IPS-11a (cell line): ENCODE data around the gene ERG.

Experiments
- H3K4me3 ChIP-seq: one replicate; pipeline ENCODE4 v1.5.1; 2013; ENCODE audit warnings: low read depth, low read length, control low read depth

Gene ERG

DNA sequence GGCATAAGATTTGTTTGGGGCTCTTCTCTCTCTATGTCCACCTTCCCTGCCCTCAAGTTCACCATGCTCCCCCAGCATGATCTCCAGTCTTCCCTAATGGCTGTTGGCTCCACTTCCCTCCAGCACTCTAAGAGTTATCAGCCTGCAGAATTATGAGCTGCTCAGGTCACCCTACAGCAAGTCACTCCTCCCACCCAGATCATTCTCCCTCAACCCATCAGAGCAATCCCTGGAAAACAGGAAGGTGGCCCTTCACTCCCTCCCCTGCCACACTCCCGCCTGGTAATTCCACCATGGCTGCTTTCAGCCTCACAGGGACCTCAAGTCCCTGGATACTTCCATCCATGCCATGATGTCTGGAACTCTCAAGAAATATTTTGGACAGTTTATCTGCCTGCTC is 137.0 kb downstream of the ERG start:
- no peak overlapping the region for H3K4me3 ChIP-seq

- no peak overlapping the region for H3K4me3 ChIP-seq
These were observed 138.4 kb downstream of the ERG start for GRCh38 chr21:38359835-38360234.

DNA sequence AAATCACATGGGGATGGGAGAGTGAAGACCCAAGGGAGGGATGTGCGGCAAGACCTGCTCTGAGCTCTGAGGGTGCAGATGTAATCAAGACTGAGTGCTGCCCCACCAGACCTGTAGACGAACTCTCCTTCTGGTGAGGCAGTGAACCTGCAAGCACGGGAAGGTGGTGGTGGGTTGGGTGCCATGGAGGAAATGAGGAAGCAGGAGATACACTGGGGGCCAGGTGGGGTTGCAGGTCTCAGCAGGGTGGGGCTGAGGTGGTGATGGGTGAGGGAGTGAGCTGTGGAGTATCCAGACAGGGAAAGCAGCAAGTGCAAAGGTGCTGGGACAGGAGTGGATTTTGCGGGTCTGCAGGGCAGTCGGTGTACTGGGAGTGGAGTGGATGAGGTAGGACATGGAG is 139.2 kb downstream of the ERG start:
- H3K4me3 ChIP-seq: no peak overlapping the region

DNA sequence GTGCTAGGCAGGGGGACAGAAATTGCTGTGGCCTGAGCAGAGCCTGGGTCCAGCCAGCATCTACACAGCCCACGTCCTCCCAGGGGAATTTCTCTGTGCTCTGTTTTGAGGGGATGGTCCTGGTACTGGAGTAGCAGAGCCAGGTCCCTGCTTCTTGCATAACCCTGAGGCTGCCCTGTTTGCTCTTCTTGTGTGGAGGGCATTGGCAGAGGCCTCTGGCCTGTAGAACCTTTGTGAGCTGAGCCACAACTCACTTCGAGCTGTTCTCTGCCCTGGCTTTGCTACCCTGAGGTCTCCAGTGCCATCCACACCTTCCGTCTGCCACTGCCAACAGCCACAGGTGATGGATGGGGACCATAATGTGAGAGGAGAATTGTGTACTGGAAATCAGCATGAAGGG is 139.6 kb downstream of the ERG start:
- H3K4me3 ChIP-seq: no peak overlapping the region

DNA sequence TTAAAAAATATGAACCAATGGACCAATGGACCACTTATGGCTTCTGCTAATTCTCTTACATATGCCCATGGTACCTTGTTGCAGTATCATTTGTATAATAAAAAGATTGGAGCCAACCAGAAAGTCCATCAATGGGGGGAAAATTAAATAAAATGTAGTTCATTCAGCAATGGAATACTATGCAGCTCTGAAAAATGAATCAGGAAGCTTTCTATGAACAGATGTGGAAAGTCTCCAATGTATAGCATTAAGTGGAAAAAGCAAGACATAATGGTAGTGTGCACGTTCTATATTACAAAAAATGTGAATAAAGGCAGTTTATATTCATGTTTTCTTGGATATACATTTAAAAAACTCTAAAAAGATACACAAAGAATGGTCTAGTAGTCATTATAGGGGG is 140.2 kb downstream of the ERG start:
- no peak overlapping the region for H3K4me3 ChIP-seq

DNA sequence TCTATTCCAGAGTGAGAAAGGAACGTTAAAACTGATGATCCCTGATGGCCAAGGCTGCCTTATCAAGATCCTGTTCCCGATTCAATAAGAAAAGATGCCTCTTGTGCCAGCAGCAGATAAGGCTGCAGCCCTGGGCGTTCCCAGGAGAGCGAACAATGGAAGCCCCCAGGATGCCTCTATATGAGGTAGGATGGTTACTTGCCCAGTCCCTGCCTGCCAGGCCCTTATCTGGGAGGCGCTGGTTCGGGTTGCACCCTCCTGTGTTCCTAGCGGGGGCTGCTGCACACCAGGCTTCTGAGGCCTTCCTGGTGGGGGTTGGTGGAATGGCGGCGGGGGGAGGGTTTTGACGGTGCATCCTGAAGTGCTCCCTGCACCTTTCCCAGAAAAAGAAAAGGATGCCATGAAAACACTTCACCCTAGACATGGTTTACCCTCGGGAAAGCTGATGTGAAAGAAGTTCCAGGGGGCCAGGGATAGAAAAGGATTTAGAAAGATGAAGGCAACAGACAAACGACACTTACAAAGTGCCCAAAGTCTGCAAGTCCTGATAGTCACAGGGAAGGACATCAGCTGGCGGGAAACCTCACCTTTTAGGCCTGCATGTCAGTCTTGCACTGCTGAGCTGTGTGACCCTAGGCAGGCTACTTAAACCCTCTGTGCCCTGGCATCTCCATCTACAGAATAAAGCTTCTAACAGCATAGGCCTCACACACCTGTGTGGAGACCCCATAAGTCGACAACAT is 141.2 kb downstream of the ERG start:
- no peak overlapping the region for H3K4me3 ChIP-seq

GRCh38 chr21:38355992-38356781 is 142.1 kb downstream of the ERG start:
- H3K4me3 ChIP-seq: no peak overlapping the region

GRCh38 chr21:38355353-38355752 is 142.9 kb downstream of the ERG start:
- no peak overlapping the region for H3K4me3 ChIP-seq

DNA sequence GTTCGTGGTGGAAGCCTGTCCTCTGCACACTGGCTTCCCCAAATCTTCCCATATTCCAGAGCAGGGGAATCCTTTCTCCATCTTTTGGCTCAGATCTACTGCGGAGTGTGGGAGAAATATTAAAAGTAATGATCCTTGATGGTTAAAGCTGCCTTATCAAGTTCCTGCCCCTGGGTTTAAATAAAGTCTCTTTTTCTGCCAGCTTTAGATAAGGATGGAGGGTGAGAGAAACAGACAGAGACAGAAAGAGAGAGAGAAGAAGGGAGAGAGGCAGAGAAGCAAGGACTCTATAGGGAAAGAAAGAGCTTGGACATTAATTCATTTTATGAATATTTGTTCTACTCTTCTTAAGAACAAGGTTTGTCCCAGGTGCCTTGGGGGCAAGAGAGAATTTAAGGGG is 143.5 kb downstream of the ERG start:
- no peak overlapping the region for H3K4me3 ChIP-seq

- no peak overlapping the region for H3K4me3 ChIP-seq
These were observed 144.0 kb downstream of the ERG start for GRCh38 chr21:38354231-38354630.

DNA sequence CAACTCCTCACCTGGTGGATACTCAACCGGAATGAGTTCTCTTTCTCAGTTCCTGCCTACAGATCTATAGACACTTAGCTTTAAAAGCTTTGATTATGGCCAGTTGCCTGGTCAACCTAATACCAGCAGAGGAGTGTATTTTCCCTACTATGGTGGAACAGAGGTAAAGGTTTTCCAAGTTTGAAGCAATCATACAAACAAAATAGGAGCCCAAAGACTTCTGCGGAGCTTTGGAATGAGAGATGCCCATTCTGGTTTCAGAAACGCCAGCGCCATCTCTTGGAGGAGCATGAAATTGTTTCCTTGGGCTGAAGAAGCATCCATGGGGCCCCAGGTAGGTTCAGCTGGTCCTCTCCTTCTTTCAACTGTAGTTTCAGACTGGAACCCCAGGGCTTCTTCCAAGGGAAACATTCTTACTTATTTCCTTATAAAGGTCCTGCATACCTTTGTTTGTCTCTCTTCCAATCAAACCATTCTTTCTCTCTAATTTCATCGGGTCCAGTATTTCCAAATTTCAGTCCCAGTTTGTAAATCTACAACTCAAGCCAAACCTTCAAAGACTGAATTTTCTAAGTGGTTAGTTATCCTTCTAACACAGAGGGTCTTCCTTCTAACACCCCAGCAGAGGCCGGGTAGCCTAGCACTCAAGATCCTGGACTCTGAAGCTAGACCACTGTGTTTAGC is 145.6 kb downstream of the ERG start:
- H3K4me3 ChIP-seq: no peak overlapping the region

DNA sequence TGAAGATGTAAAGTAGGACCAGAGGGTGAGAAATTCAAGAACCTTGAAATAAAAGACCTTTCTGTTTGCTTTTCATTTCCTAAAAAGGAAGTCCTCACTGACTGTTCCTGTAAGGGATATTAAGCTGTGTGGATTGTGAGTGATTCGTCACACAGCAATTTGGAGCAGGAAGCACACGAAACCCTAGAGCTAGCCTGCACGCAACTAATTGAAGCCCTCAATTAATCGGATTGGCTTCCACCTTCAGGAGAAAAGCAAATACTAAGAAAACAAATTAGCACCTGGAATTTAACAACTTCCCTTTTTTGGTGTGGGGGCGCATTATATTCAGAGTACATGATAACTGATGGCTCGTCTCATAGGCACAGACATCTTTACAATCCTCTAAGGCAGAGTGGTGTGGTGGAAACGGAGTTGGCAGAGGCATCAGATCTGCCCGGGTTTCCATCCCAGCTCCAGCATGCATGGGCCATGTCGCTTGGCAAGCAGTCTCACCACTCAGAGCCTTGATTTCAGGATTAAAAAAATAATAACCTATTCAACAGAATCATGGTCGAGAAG is 146.2 kb downstream of the ERG start:
- no peak overlapping the region for H3K4me3 ChIP-seq

DNA sequence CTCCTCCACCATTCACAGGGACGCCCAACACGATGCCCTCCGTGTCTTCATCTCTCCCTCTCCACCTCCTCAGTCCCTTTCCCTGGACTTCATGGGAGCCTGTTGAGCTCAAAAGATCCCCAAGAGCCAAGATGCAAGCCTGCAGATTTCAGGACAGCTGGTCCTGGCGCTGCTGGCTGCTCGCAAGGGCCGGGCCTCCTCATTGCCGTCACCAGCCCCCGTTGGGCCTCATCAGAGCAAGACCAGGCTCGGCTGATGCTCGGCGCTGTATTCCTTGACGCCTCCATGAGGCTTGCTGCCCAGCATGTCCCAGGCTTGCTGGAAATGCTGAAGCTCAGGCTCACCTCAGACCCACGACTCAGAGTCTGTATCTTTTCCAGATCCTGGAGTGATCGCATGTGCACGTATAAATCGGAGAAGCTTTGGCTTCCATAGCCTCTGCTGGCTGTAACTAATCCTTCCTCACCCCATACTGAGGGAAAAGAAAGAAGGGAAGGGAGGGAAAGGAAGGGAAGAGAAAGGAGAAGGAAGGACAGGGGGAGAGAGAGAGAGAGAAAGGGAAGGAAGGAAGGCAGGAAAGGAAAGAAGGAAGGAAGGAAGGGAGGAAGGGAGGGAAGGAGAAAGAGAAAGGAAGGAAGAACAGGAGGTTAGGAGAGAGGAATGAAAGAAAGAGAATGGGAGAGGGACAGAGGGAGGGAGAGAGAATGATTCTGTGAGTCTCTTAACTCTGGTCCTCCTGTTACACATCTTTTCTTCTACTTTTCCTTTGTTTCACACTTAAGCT is 146.9 kb downstream of the ERG start:
- no peak overlapping the region for H3K4me3 ChIP-seq

GRCh38 chr21:38350684-38351083 is 147.6 kb downstream of the ERG start:
- H3K4me3 ChIP-seq: no peak overlapping the region

GRCh38 chr21:38349977-38350376 is 148.3 kb downstream of the ERG start:
- H3K4me3 ChIP-seq: no peak overlapping the region

DNA sequence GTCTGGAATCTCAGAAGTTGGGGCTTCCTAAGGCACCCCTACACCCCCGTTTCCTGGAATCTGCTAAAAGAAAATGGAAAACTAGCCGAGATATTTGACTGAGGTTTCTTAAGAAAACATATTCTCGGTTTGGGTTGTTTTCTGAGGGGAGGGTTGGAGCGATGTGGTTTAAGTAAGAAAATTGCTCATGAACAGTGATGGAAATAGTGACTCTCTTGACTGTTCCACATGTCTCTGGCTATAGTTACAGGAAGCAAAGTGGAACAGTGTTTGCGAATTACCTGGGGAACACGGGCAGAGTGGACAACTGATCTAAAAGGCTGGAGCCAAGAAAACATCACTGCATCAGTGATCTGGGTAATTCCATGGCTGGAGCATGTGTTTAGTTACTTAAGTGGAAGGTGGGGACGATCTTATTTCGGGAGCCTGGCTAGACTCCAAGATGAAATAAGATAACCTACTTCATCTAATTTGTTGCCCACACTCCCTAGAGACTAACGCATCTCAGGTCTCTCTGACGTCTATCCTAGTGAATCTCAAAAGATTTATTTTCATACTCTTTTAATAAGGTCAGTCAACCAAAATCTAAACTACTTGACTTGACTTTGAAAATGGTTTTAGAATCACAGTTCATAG is 149.0 kb downstream of the ERG start:
- no peak overlapping the region for H3K4me3 ChIP-seq

GRCh38 chr21:38346286-38346685 is 152.0 kb downstream of the ERG start:
- H3K4me3 ChIP-seq: no peak overlapping the region

GRCh38 chr21:38343691-38344090 is 154.6 kb downstream of the ERG start:
- no peak overlapping the region for H3K4me3 ChIP-seq

DNA sequence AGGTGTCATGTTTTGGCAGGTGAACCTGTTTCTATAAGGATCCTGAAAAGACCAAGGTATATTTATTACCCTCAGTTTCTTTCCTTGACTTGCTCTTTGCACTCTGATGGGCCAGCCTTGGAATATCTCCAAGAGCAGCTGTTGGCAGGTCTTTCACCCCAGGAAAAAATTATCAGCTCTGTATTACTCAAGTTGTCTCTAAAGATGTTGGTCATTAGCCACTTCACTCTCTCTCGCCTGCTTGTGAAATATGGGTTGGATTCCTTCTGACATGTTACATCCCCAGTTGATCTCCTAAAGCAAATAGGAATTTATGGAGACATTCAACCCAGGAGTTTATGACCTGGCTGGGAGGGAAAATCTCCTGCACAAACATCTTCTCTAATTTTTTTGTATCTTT is 155.5 kb downstream of the ERG start:
- H3K4me3 ChIP-seq: no peak overlapping the region

- H3K4me3 ChIP-seq: no peak overlapping the region
These were observed 156.7 kb downstream of the ERG start for GRCh38 chr21:38341546-38342012.
